K562 (cell line): ENCODE results near the gene ANKLE2. TPM values are rescaled to one million over a fixed set of nuclear protein-coding genes. Genes with fewer than 3 reads are reported as not detected.

Experiments used
- BCOR ChIP-seq: fragments of 450-650 bp; IDR thresholded peaks from 2 replicates; pipeline ENCODE4 v1.6.1; 2016
- E2F3 ChIP-seq: fragments of 250-450 bp; sonication (Bioruptor Pico); IDR thresholded peaks from 2 replicates; pipeline ENCODE4 v1.4.0; 2020; ENCODE audit warnings: mild to moderate bottlenecking
- FOXK1 ChIP-seq: sonication (generic); formaldehyde crosslinking; IDR thresholded peaks from 2 replicates; pipeline ENCODE4 v1.8.0; 2022; ENCODE audit warnings: missing genetic modification reagents, mild to moderate bottlenecking, borderline replicate concordance
- NRF1 ChIP-seq, 2 experiments: fragments of 450-650 bp; IDR thresholded peaks in 1 of 2; conservative IDR thresholded peaks in 1 of 2; 2 replicates each; pipeline ENCODE4 v1.6.1; 2014; ENCODE audit warnings: mild to moderate bottlenecking in 2 of 2
- SMARCC2 ChIP-seq: fragments of 450-650 bp; IDR thresholded peaks from 2 replicates; pipeline ENCODE4 v1.6.1; 2017; ENCODE audit warnings: antibody characterized with exemption, moderate library complexity, mild to moderate bottlenecking, low read depth
- TFAM ChIP-seq: fragments of 250-450 bp; sonication (Bioruptor Pico); conservative IDR thresholded peaks from 2 replicates; pipeline ENCODE4 v1.5.0; 2021; ENCODE audit warnings: mild to moderate bottlenecking, moderate library complexity
- ZKSCAN3 ChIP-seq: fragments of 250-450 bp; sonication (Bioruptor Pico); IDR thresholded peaks from 2 replicates; pipeline ENCODE4 v1.4.0; 2020
- ZNF175 ChIP-seq: fragments of 200-800 bp; sonication (Bioruptor generic); IDR thresholded peaks from 2 replicates; pipeline ENCODE4 v1.6.1; 2016; ENCODE audit warnings: low read depth, mild to moderate bottlenecking, missing genetic modification characterization, missing compliant biosample characterization
- ZNF324 ChIP-seq: fragments of 250-450 bp; sonication (Bioruptor Pico); IDR thresholded peaks from 2 replicates; pipeline ENCODE4 v1.4.0; 2020; ENCODE audit warnings: mild to moderate bottlenecking
- polyA plus RNA-seq, 8 experiments: library from polyadenylated mRNA; depleted of rRNA in 4 of 8; stranded (reverse) in 5 of 8; unstranded in 3 of 8; fragments of >200 nt; fragmentation: Nextera tagmentation in 2 of 8; fragmentation: Illumina TruSeq in 1 of 8; extraction: Ambion mirVana in 2 of 8; extraction: Trizol in 1 of 8; gene quantifications; 2 replicates each; pipeline versions ENCODE4 v1.2.1 to v1.2.3, GENCODE V29; 2011 to 2014; ENCODE audit warnings: inconsistent platforms in 1 of 8, missing spikeins in 1 of 8
- total RNA-seq, 7 experiments: library from RNA; depleted of rRNA in 6 of 7; stranded (reverse); fragments of >200 nt in 6 of 7; fragmentation: Illumina TruSeq in 2 of 7; extraction: Trizol in 2 of 7; gene quantifications; 2 replicates each; pipeline versions ENCODE4 v1.2.1 to v1.2.3, GENCODE V29; 2011 to 2021; ENCODE audit warnings: low replicate concordance in 1 of 7
- TF ChIP-seq, protein P1 (sequence below), 2 experiments: fragments of 450-650 bp in 1 of 2; sonication (generic) in 1 of 2; formaldehyde crosslinking in 1 of 2; IDR thresholded peaks; 2 replicates each; pipeline versions ENCODE4 v1.7.1 to v1.9.0; 2016 to 2022; ENCODE audit warnings: inconsistent platforms in 1 of 2, mild to moderate bottlenecking in 1 of 2, missing genetic modification reagents in 1 of 2
- TF ChIP-seq, protein P2 (sequence below): sonication (generic); formaldehyde crosslinking; IDR thresholded peaks from 2 replicates; pipeline ENCODE4 v1.8.1; 2023; ENCODE audit warnings: missing genetic modification reagents, mild to moderate bottlenecking, borderline replicate concordance
- TF ChIP-seq, protein P3 (sequence below): sonication (generic); formaldehyde crosslinking; IDR thresholded peaks from 2 replicates; pipeline ENCODE4 v1.8.0; 2022; ENCODE audit warnings: missing genetic modification reagents, mild to moderate bottlenecking, moderate library complexity, borderline replicate concordance

The ANKLE2 gene
- total and polyA plus RNA-seq, 9 of the 15 experiments (the other 6 are each of a cell fraction or from before 2014, with no cell fraction given) = 3.2 to 57.7 (median 45.6) TPM

DNA sequence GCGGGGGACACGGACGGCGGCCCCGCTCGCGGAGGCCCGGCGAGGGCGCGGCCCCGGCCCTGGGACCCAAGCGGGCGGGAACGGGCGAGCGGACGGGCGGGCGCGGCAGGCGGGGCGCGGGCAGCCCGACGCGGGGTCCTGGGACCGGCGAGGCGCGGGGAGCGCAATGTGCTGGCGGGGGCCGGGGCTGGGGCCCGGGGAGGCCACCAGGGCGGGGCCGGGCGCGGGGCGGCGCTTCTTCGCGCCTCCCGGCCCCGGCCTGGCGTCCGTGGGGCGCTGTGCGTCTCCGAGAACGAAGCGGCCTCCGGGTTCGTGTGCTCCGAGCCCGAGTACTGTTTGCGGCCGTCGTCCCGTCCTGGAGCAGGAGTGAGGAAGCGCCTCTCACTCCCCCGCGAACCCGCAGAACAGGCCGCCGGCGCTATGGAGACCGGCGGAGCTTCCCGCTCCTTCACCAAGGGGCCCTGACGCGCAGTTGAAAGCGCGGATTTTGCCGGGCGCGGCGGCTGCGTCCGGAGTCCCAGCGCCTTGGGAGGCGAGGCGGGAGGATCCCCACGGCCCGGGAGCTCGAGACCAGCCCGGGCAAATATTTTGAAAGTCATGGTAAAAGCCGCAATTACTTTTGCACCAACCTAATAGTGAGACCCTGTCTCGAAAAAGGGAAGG is 420 bp upstream of the ANKLE2 start (continued):
- TF ChIP-seq, protein P1, sequence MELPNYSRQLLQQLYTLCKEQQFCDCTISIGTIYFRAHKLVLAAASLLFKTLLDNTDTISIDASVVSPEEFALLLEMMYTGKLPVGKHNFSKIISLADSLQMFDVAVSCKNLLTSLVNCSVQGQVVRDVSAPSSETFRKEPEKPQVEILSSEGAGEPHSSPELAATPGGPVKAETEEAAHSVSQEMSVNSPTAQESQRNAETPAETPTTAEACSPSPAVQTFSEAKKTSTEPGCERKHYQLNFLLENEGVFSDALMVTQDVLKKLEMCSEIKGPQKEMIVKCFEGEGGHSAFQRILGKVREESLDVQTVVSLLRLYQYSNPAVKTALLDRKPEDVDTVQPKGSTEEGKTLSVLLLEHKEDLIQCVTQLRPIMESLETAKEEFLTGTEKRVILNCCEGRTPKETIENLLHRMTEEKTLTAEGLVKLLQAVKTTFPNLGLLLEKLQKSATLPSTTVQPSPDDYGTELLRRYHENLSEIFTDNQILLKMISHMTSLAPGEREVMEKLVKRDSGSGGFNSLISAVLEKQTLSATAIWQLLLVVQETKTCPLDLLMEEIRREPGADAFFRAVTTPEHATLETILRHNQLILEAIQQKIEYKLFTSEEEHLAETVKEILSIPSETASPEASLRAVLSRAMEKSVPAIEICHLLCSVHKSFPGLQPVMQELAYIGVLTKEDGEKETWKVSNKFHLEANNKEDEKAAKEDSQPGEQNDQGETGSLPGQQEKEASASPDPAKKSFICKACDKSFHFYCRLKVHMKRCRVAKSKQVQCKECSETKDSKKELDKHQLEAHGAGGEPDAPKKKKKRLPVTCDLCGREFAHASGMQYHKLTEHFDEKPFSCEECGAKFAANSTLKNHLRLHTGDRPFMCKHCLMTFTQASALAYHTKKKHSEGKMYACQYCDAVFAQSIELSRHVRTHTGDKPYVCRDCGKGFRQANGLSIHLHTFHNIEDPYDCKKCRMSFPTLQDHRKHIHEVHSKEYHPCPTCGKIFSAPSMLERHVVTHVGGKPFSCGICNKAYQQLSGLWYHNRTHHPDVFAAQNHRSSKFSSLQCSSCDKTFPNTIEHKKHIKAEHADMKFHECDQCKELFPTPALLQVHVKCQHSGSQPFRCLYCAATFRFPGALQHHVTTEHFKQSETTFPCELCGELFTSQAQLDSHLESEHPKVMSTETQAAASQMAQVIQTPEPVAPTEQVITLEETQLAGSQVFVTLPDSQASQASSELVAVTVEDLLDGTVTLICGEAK (IDR thresholded peaks at IDR 0.05) = peak; percentile 81
- TF ChIP-seq, protein P1 (CRISPR knock-in tag; IDR thresholded peaks at IDR 0.05) = no peak
- peak; percentile 58 to 66 for TF ChIP-seq NRF1 (conservative IDR thresholded peaks at IDR 0.05 in 1 of 2, IDR thresholded peaks at IDR 0.05 in 1 of 2)
- 0 out of 2 replicates have a peak, but pooled peaks have one; percentile 56 for TF ChIP-seq FOXK1
- TF ChIP-seq, protein P2, sequence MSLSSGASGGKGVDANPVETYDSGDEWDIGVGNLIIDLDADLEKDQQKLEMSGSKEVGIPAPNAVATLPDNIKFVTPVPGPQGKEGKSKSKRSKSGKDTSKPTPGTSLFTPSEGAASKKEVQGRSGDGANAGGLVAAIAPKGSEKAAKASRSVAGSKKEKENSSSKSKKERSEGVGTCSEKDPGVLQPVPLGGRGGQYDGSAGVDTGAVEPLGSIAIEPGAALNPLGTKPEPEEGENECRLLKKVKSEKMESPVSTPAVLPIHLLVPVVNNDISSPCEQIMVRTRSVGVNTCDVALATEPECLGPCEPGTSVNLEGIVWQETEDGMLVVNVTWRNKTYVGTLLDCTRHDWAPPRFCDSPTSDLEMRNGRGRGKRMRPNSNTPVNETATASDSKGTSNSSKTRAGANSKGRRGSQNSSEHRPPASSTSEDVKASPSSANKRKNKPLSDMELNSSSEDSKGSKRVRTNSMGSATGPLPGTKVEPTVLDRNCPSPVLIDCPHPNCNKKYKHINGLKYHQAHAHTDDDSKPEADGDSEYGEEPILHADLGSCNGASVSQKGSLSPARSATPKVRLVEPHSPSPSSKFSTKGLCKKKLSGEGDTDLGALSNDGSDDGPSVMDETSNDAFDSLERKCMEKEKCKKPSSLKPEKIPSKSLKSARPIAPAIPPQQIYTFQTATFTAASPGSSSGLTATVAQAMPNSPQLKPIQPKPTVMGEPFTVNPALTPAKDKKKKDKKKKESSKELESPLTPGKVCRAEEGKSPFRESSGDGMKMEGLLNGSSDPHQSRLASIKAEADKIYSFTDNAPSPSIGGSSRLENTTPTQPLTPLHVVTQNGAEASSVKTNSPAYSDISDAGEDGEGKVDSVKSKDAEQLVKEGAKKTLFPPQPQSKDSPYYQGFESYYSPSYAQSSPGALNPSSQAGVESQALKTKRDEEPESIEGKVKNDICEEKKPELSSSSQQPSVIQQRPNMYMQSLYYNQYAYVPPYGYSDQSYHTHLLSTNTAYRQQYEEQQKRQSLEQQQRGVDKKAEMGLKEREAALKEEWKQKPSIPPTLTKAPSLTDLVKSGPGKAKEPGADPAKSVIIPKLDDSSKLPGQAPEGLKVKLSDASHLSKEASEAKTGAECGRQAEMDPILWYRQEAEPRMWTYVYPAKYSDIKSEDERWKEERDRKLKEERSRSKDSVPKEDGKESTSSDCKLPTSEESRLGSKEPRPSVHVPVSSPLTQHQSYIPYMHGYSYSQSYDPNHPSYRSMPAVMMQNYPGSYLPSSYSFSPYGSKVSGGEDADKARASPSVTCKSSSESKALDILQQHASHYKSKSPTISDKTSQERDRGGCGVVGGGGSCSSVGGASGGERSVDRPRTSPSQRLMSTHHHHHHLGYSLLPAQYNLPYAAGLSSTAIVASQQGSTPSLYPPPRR = no peak; the same call in 1 of the 2 replicates
- TF ChIP-seq BCOR = 0 out of 2 replicates have a peak, but pooled peaks have one; percentile 39
- no peak for TF ChIP-seq ZKSCAN3
- TF ChIP-seq TFAM (CRISPR knock-in tag) = no peak
- TF ChIP-seq ZNF175 (CRISPR knock-in tag) = no peak
- TF ChIP-seq SMARCC2 = 0 out of 2 replicates have a peak, but pooled peaks have one; percentile 47
- no peak for TF ChIP-seq ZNF324 (CRISPR knock-in tag)
- TF ChIP-seq, protein P3, sequence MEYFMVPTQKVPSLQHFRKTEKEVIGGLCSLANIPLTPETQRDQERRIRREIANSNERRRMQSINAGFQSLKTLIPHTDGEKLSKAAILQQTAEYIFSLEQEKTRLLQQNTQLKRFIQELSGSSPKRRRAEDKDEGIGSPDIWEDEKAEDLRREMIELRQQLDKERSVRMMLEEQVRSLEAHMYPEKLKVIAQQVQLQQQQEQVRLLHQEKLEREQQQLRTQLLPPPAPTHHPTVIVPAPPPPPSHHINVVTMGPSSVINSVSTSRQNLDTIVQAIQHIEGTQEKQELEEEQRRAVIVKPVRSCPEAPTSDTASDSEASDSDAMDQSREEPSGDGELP (CRISPR knock-in tag) = peak; percentile 73
- 0 out of 2 replicates have a peak, but pooled peaks have one; percentile 12 for TF ChIP-seq E2F3 (CRISPR knock-in tag)
